Measurements from ENCODE around the gene ECPAS. TPM values are rescaled to one million over a fixed set of nuclear protein-coding genes. Genes with fewer than 3 reads are reported as not detected.

The ECPAS gene
- polyA plus RNA-seq, 3 donors = 70.2 to 81.9 (median 78.9) TPM

Other genes with a start within 250 kb of the ECPAS start
- gene OR2K2, start 154.2 kb downstream of the ECPAS start, polyA plus RNA-seq (ENCODE audit: insufficient read length in 3 of 3) = not detected
- gene ZNF483, start 40.8 kb upstream of the ECPAS start, polyA plus RNA-seq (ENCODE audit: insufficient read length in 3 of 3) = 1 to 10 TPM; 2.4 to 4.4 (median 2.8) TPM
- 100 to 1,000 TPM; 144 to 331 (median 326) TPM for gene PTGR1, start 115.3 kb upstream of the ECPAS start, polyA plus RNA-seq (ENCODE audit: insufficient read length in 3 of 3)
- 10 to 100 TPM; 14.6 to 17.2 (median 15.2) TPM for gene DNAJC25, start 147.0 kb upstream of the ECPAS start, polyA plus RNA-seq (ENCODE audit: insufficient read length in 3 of 3)
- gene GNG10, start 177.2 kb upstream of the ECPAS start, polyA plus RNA-seq (ENCODE audit: insufficient read length in 3 of 3) = 10 to 100 TPM; 46.1 to 64.5 (median 54.7) TPM

Measured in renal cortex interstitium (tissue), 3 donors.